ENCODE results near the gene NTN1. TPM values are rescaled to one million over a fixed set of nuclear protein-coding genes. Genes with fewer than 3 reads are reported as not detected.

The NTN1 gene
- total RNA-seq, 1 donor from 2014 or later, result 2.5 TPM

DNA sequence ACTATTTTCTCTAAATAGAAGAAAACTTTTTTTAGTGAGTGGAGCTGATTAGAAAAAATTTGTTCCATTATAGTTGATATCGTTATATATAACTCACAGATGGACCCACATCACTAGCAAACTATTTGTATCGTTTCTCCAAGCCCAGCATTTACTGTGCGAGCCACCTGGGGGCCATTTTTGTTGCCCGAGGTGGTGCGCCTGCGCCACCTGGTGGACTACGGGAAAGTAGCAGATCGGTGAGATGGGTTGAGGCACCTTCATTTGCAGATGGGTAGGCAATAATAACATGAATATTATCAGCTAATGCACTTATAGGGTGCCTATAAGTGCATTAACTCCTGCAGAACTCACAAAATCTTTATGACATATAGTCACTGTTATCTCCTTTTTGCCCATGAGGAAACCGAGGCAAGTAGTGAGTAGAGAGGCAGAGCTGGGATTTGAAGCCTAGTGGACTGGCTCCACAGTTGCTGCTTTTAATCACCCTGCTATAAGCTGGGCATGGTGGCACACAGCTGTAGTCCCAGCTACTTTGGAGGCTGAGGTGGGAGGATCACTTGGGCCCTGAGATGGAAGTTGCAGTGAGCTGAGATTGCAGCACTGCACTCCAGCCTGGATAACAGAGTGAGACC, 23.2 kb upstream of the NTN1 start:
- Mint-ChIP-seq H3K27me3 (ENCODE audit: low read depth) (peaks cover 37% of the 10 kb centered on the region), H3K36me3 (no peaks in the 10 kb centered on the region), H3K4me3 (no peak overlapping the region), H3K27ac (no peak overlapping the region), H3K4me1 (peaks cover 19% of the 10 kb centered on the region), H3K9me3 (peaks cover 6% of the 10 kb centered on the region)
- peak in 1 of 2 experiments; percentile 56 for DNase-seq (ENCODE audit: low spot score in 2 of 2, unreplicated experiment in 2 of 2)
- TF ChIP-seq, protein P1, sequence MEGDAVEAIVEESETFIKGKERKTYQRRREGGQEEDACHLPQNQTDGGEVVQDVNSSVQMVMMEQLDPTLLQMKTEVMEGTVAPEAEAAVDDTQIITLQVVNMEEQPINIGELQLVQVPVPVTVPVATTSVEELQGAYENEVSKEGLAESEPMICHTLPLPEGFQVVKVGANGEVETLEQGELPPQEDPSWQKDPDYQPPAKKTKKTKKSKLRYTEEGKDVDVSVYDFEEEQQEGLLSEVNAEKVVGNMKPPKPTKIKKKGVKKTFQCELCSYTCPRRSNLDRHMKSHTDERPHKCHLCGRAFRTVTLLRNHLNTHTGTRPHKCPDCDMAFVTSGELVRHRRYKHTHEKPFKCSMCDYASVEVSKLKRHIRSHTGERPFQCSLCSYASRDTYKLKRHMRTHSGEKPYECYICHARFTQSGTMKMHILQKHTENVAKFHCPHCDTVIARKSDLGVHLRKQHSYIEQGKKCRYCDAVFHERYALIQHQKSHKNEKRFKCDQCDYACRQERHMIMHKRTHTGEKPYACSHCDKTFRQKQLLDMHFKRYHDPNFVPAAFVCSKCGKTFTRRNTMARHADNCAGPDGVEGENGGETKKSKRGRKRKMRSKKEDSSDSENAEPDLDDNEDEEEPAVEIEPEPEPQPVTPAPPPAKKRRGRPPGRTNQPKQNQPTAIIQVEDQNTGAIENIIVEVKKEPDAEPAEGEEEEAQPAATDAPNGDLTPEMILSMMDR (IDR thresholded peaks at IDR 0.05; ENCODE audit: unreplicated experiment), result peak; percentile 84

DNA sequence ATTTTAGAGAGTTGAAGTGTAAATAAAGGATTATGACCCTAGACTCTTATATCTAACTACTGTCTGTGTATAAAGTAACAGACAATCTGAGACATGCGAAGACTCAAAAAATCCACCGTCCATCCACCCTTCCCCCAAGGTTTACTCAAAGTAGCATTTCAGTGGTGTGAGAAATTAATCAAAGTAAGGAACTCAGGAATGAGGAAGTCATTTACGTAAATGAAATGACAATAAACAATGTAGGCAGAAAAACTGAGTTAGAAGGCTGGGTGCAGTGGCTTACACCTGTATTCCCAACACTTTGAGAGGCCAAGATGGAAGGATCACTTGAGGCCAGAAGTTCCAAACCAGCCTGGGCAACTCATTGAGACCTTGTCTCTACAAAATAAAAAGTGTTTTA, 19.8 kb upstream of the NTN1 start:
- Mint-ChIP-seq H3K27me3 (ENCODE audit: low read depth) (peaks cover 66% of the 10 kb centered on the region), H3K4me3 (peak overlapping the region; percentile 5), H3K27ac (no peak overlapping the region)

DNA sequence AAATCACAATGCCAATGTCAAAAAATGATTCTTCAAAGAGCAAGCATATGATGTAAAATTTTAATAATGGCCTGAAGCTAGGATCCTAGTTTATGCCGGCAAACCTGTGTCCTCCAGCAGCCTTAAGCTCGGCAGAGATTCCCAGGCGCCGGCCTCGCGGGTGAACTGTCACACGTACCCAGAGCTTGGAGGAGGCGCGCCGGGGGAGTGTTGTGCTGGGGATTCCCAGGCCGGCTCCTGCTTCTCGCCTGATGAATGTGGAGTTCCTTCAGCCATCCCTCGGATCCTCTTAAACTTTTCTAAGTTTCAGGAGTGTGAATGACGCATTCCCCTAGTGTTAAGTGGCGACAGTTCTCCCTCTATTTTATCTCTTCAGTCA, 19.1 kb upstream of the NTN1 start:
- Mint-ChIP-seq H3K4me3 (peak overlapping the region; percentile 30), H3K27me3 (ENCODE audit: low read depth) (peaks cover 72% of the 10 kb centered on the region)

More for the DNA sequence above, 19.8 kb upstream of the NTN1 start:
- Mint-ChIP-seq H3K9me3 (peaks cover 6% of the 10 kb centered on the region), H3K36me3 (no peaks in the 10 kb centered on the region), H3K4me1 (peaks cover 11% of the 10 kb centered on the region)
- DNase-seq (ENCODE audit: low spot score in 2 of 2, unreplicated experiment in 2 of 2), result no peak
- TF ChIP-seq, protein P1 (IDR thresholded peaks at IDR 0.05; ENCODE audit: unreplicated experiment), result no peak

DNA sequence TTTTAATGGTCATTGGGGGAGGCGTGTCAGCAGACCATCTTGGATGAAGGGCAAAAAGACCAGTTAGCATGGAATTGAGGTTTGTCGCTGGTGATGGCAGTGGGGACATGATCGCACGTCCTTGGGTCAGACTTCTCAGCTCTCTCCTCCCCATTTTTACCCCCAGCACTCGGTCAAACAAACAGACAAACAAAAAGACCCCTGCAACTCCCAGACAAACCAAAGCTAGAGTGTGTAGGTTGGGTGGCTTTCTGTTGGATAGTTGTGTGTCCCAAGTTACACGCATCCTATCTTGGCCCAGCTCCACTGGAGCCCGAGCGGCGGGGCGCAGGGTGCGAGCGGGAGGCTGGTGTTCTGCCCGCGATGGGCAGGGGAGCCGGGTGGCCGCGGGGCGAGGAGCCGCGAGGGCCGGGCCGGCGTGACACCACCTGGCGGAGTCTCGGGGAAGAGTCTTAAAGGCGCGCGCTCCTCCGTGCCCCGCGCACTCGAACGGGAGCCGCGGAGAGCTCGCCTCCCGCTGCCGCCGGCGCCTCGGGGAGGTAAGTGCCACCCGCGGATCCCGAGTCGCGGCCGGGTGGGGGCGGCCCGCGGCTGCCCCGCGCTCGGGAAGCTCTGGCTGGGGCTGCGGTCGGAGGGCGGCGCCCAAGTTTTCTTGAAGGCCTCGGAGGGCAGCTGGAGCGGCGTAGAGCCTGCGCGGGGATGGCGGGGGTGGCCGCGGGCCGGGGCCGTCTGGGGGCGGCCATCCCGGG, 18.5 kb upstream of the NTN1 start:
- Mint-ChIP-seq H3K9me3 (peaks cover 6% of the 10 kb centered on the region), H3K4me3 (peak overlapping the region; percentile 30), H3K36me3 (no peaks in the 10 kb centered on the region), H3K27me3 (ENCODE audit: low read depth) (peaks cover 78% of the 10 kb centered on the region), H3K4me1 (peaks cover 11% of the 10 kb centered on the region), H3K27ac (no peak overlapping the region)
- TF ChIP-seq, protein P1 (IDR thresholded peaks at IDR 0.05; ENCODE audit: unreplicated experiment), result peak; percentile 43
- DNase-seq (ENCODE audit: low spot score in 2 of 2, unreplicated experiment in 2 of 2), result peak; percentile 31 to 69

More for the DNA sequence above, 19.1 kb upstream of the NTN1 start:
- no peaks in the 10 kb centered on the region for H3K36me3 Mint-ChIP-seq
- TF ChIP-seq, protein P1 (IDR thresholded peaks at IDR 0.05; ENCODE audit: unreplicated experiment), result no peak
- no peak overlapping the region for H3K27ac Mint-ChIP-seq
- no peak for DNase-seq (ENCODE audit: low spot score in 2 of 2, unreplicated experiment in 2 of 2)
- H3K9me3 Mint-ChIP-seq, result peaks cover 6% of the 10 kb centered on the region
- peaks cover 11% of the 10 kb centered on the region for H3K4me1 Mint-ChIP-seq

DNA sequence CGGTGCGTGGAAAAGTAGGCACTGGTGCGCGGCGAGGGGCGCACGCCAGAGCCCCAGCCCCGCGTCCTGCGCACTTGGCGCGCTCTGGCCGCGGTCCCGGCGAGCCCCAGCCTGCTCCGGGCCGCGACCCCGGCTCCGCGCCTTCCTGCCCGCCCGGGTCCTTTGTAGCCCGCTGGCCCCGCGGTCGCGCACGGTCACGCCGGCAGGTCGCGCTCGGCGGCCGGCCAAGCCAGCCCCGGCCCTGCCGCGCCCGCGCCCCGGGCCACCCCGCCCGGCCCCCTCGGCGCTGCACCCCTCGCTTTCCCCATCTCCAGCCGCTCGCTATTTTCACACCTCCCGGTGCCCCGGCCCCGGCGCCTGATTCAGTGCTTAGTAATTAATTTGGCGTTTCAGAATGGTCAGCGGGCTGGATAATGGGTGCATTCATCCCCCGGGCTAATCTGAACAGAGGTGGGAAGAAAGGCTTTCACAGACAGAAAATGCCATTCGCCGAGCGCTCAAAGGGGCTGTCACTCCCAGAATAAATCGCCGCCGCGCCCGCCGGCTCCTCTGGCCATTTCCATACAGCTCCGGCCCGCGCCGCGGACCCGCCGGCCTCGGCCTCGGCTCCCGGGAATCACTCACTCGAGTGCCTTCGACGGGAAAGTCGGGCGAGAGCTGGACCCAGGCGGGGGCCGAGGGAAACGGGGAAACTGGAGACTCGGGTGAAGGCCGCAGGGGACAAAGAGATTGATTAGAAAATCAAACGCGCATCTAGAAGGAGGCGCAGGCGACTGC, 17.8 kb upstream of the NTN1 start:
- Mint-ChIP-seq H3K27ac (no peak overlapping the region), H3K4me3 (peak overlapping the region; percentile 62), H3K27me3 (ENCODE audit: low read depth) (peaks cover 80% of the 10 kb centered on the region), H3K36me3 (no peaks in the 10 kb centered on the region), H3K9me3 (peaks cover 6% of the 10 kb centered on the region), H3K4me1 (peaks cover 11% of the 10 kb centered on the region)
- no peak for DNase-seq (ENCODE audit: low spot score in 2 of 2, unreplicated experiment in 2 of 2)
- TF ChIP-seq, protein P1 (IDR thresholded peaks at IDR 0.05; ENCODE audit: unreplicated experiment), result no peak
